H1 (cell line): Measurements from ENCODE around the gene OASL. TPM values are rescaled to one million over a fixed set of nuclear protein-coding genes. Genes with fewer than 3 reads are reported as not detected.

Experiments
- KDM5A ChIP-seq: fragments of 200-600 bp; IDR thresholded peaks from 2 replicates; pipeline ENCODE4 v1.7.1; 2012; ENCODE audit warnings: mild to moderate bottlenecking, low read length, inconsistent platforms, mixed read lengths
- RAD21 ChIP-seq, 2 experiments: IDR thresholded peaks in 1 of 2; conservative IDR thresholded peaks in 1 of 2; 2 replicates each; pipeline ENCODE4 v1.6.1; 2011; ENCODE audit warnings: low read depth in 2 of 2, low read length in 2 of 2, improper control_type of control experiment in 1 of 2, inconsistent platforms in 1 of 2, mild to moderate bottlenecking in 1 of 2, moderate library complexity in 1 of 2
- TCF12 ChIP-seq: IDR thresholded peaks from 2 replicates; pipeline ENCODE4 v1.6.1; 2011; ENCODE audit warnings: low read depth, mild to moderate bottlenecking, low read length
- ZNF274 ChIP-seq: IDR thresholded peaks from 2 replicates; pipeline ENCODE4 v1.7.0; 2012; ENCODE audit warnings: low read length, borderline replicate concordance; ENCODE audit errors: extremely low read depth
- polyA plus RNA-seq, 7 experiments: library from polyadenylated mRNA; depleted of rRNA in 3 of 7; stranded (reverse) in 5 of 7; unstranded in 2 of 7; fragments of >200 nt in 5 of 7; fragments of 200-250 nt in 2 of 7; gene quantifications; 1 replicate in 5 of 7; 2 replicates in 1 of 7; 4 replicates in 1 of 7; pipeline versions ENCODE4 v1.2.1 to v1.2.3, GENCODE V29; 2011 to 2013; ENCODE audit warnings: missing spikeins in 2 of 7, mixed read lengths in 2 of 7
- total RNA-seq: library from RNA; stranded (reverse); fragmentation: NEBNext Ultra II Directional; extraction: Animal tissue kit (Norgen Biotek cat#: 25700); gene quantifications from 2 replicates; pipeline ENCODE4 v1.2.1, GENCODE V29; 2021

OASL gene
- total and polyA plus RNA-seq, 2 of the 8 experiments (the other 6 are each of a cell fraction or from before 2014, with no cell fraction given), result not detected

GRCh38 chr12:120978296-120979219 is 60.5 kb downstream of the OASL start, which contains the start of gene HNF1A (continued):
- TF ChIP-seq KDM5A (no peak), RAD21 (IDR thresholded peaks at IDR 0.05 in 1 of 2, conservative IDR thresholded peaks at IDR 0.05 in 1 of 2; ENCODE audit: low read depth in 2 of 2, low read length in 2 of 2) (no peak), ZNF274 (no peak), TCF12 (no peak)
